Medulla oblongata (tissue), 1 donor: ENCODE data around the gene SETX.

Source experiments
- DNase-seq: peaks from one replicate; pipeline ENCODE4 v3.0.0-alpha.2; 2015; ENCODE audit errors: extremely low spot score

SETX gene

GRCh38 chr9:132357764-132358163, 3.0 kb upstream of the SETX start:
- DNase-seq: no peak

- DNase-seq: no peak
Observed at GRCh38 chr9:132356324-132356924, 1.6 kb upstream of the SETX start.

GRCh38 chr9:132351404-132352045, 3.3 kb downstream of the SETX start:
- no peak for DNase-seq

GRCh38 chr9:132350861-132351315, 3.9 kb downstream of the SETX start:
- DNase-seq: peak; percentile 20

GRCh38 chr9:132348676-132349075, 6.1 kb downstream of the SETX start:
- DNase-seq: no peak

GRCh38 chr9:132346177-132346576, 8.6 kb downstream of the SETX start:
- no peak for DNase-seq

- peak; percentile 78 for DNase-seq
Observed at GRCh38 chr9:132341177-132341840, 13.5 kb downstream of the SETX start.

GRCh38 chr9:132334364-132334763, 20.4 kb downstream of the SETX start:
- no peak for DNase-seq

- DNase-seq: no peak
Observed at GRCh38 chr9:132333556-132333955, 21.2 kb downstream of the SETX start.

GRCh38 chr9:132328580-132328979, 26.2 kb downstream of the SETX start:
- no peak for DNase-seq

- no peak for DNase-seq
Observed at GRCh38 chr9:132327537-132327936, 27.2 kb downstream of the SETX start.

GRCh38 chr9:132324425-132324824, 30.4 kb downstream of the SETX start:
- no peak for DNase-seq

- DNase-seq: no peak
Observed at GRCh38 chr9:132319421-132320110, 35.2 kb downstream of the SETX start.

GRCh38 chr9:132312873-132313272, 41.9 kb downstream of the SETX start:
- no peak for DNase-seq

GRCh38 chr9:132312426-132312825, 42.4 kb downstream of the SETX start:
- no peak for DNase-seq

GRCh38 chr9:132311978-132312377, 42.8 kb downstream of the SETX start:
- DNase-seq: no peak

GRCh38 chr9:132309056-132309455, 45.7 kb downstream of the SETX start:
- DNase-seq: no peak

GRCh38 chr9:132301521-132301920, 53.3 kb downstream of the SETX start:
- DNase-seq: no peak

- DNase-seq: no peak
Observed at GRCh38 chr9:132299221-132299620, 55.6 kb downstream of the SETX start.

- no peak for DNase-seq
Observed at GRCh38 chr9:132295181-132295580, 59.6 kb downstream of the SETX start.

GRCh38 chr9:132293145-132293721, 61.6 kb downstream of the SETX start:
- no peak for DNase-seq

- no peak for DNase-seq
Observed at GRCh38 chr9:132288966-132289365, 65.8 kb downstream of the SETX start.
